GM23338 (cell line): ENCODE results near the gene HELB. TPM values are rescaled to one million over a fixed set of nuclear protein-coding genes. Genes with fewer than 3 reads are reported as not detected.

Experiments used
- ATAC-seq: fragments of 200-7000 bp; cut with Tn5 transposase; 3 replicates; pipeline ENCODE4 v1.9.1; 2020
- DNase-seq: peaks from one replicate; pipeline ENCODE4 v3.0.0-alpha.2; 2015; ENCODE audit warnings: low spot score
- H2AFZ ChIP-seq: fragments of 200-600 bp; sonication (generic); 2 replicates; pipeline ENCODE4 v1.8.0; 2016; ENCODE audit warnings: antibody characterized with exemption, mild to moderate bottlenecking, moderate library complexity
- H3F3A ChIP-seq: fragments of 200-600 bp; sonication (generic); replicated peaks from 2 replicates; pipeline ENCODE4 v1.8.0; 2017; ENCODE audit warnings: antibody characterized with exemption, mixed run types, low read depth
- H3K27ac ChIP-seq: fragments of 200-600 bp; sonication (generic); 2 replicates; pipeline ENCODE4 v1.6.1; 2016; ENCODE audit warnings: low read depth
- H3K27me3 ChIP-seq: fragments of 200-600 bp; sonication (generic); 2 replicates; pipeline ENCODE4 v1.8.0; 2016; ENCODE audit warnings: mild to moderate bottlenecking, mixed run types, moderate library complexity; ENCODE audit not compliant: insufficient read depth
- H3K36me3 ChIP-seq: fragments of 200-600 bp; sonication (generic); 2 replicates; pipeline ENCODE4 v1.8.0; 2016; ENCODE audit warnings: mild to moderate bottlenecking; ENCODE audit not compliant: insufficient read depth
- H3K4me1 ChIP-seq: fragments of 200-600 bp; sonication (generic); 2 replicates; pipeline ENCODE4 v1.8.0; 2016; ENCODE audit warnings: mild to moderate bottlenecking, moderate library complexity; ENCODE audit not compliant: insufficient read depth
- H3K4me2 ChIP-seq: fragments of 200-600 bp; sonication (generic); 2 replicates; pipeline ENCODE4 v1.7.1; 2017; ENCODE audit warnings: mixed run types
- H3K4me3 ChIP-seq: fragments of 200-600 bp; sonication (generic); 2 replicates; pipeline ENCODE4 v1.6.1; 2016; ENCODE audit warnings: mixed run types
- H3K79me2 ChIP-seq: fragments of 200-600 bp; sonication (generic); replicated peaks from 2 replicates; pipeline ENCODE4 v1.8.0; 2017; ENCODE audit warnings: mild to moderate bottlenecking; ENCODE audit not compliant: insufficient read depth
- H3K9me2 ChIP-seq: fragments of 200-600 bp; sonication (generic); 2 replicates; pipeline ENCODE4 v1.8.0; 2017; ENCODE audit not compliant: insufficient read depth
- H4K20me1 ChIP-seq: fragments of 200-600 bp; sonication (generic); replicated peaks from 2 replicates; pipeline ENCODE4 v1.8.0; 2017; ENCODE audit warnings: mild to moderate bottlenecking; ENCODE audit not compliant: insufficient read depth
- H3K27ac Mint-ChIP-seq: 2 replicates; pipeline ENCODE4 v1.8.0; 2020; ENCODE audit warnings: inconsistent platforms, mild to moderate bottlenecking, moderate library complexity, mixed read lengths
- H3K27me3 Mint-ChIP-seq: 3 replicates; pipeline ENCODE4 v1.8.0; 2022; ENCODE audit warnings: low read depth, mild to moderate bottlenecking, moderate library complexity, mixed read lengths, inconsistent platforms; ENCODE audit not compliant: insufficient read depth, poor library complexity
- H3K36me3 Mint-ChIP-seq: 3 replicates; pipeline ENCODE4 v1.8.0; 2021; ENCODE audit warnings: low read depth, mild to moderate bottlenecking, inconsistent platforms, moderate library complexity, mixed read lengths
- H3K4me1 Mint-ChIP-seq: 3 replicates; pipeline ENCODE4 v1.8.0; 2020; ENCODE audit warnings: mild to moderate bottlenecking, inconsistent platforms, mixed read lengths
- H3K4me3 Mint-ChIP-seq: 3 replicates; pipeline ENCODE4 v1.8.0; 2021; ENCODE audit warnings: moderate library complexity, mild to moderate bottlenecking, inconsistent platforms, mixed read lengths
- H3K9me3 Mint-ChIP-seq: 3 replicates; pipeline ENCODE4 v1.8.0; 2020; ENCODE audit warnings: moderate library complexity, mild to moderate bottlenecking, inconsistent platforms, mixed read lengths
- CREB1 ChIP-seq: fragments of 250-450 bp; sonication (Bioruptor Pico); IDR thresholded peaks from 2 replicates; pipeline ENCODE4 v1.5.0; 2020; ENCODE audit warnings: low read depth, mild to moderate bottlenecking, moderate library complexity
- CTCF ChIP-seq, 2 experiments: fragments of 200-600 bp in 1 of 2; sonication (generic) in 1 of 2; conservative IDR thresholded peaks; 2 replicates each; pipeline versions ENCODE4 v1.5.1 to v1.6.1; 2016 to 2017; ENCODE audit warnings: antibody characterized with exemption in 2 of 2, low read depth in 2 of 2, mild to moderate bottlenecking in 2 of 2, moderate library complexity in 1 of 2
- ETS1 ChIP-seq: IDR thresholded peaks from 2 replicates; pipeline ENCODE4 v1.6.1; 2016; ENCODE audit warnings: antibody characterized with exemption
- EZH2 ChIP-seq: fragments of 200-600 bp; sonication (generic); IDR thresholded peaks from one replicate; pipeline ENCODE4 v1.8.0; 2017; ENCODE audit warnings: antibody characterized with exemption, mild to moderate bottlenecking, low read depth; ENCODE audit not compliant: unreplicated experiment
- EZH2phosphoT487 ChIP-seq: fragments of 200-600 bp; sonication (generic); IDR thresholded peaks from one replicate; pipeline ENCODE4 v1.8.1; 2018; ENCODE audit warnings: antibody characterized with exemption; ENCODE audit not compliant: unreplicated experiment
- JUNB ChIP-seq: IDR thresholded peaks from one replicate; pipeline ENCODE4 v1.6.1; 2016; ENCODE audit warnings: antibody characterized with exemption; ENCODE audit not compliant: unreplicated experiment
- NANOG ChIP-seq: IDR thresholded peaks from 2 replicates; pipeline ENCODE4 v1.6.1; 2016; ENCODE audit warnings: antibody characterized with exemption, borderline replicate concordance
- POLR2AphosphoS5 ChIP-seq: IDR thresholded peaks from 2 replicates; pipeline ENCODE4 v1.6.1; 2016; ENCODE audit warnings: antibody characterized with exemption, low read depth
- REST ChIP-seq: IDR thresholded peaks from one replicate; pipeline ENCODE4 v1.6.1; 2018; ENCODE audit warnings: antibody characterized with exemption; ENCODE audit not compliant: unreplicated experiment
- STAT1 ChIP-seq: IDR thresholded peaks from one replicate; pipeline ENCODE4 v1.6.1; 2016; ENCODE audit warnings: antibody characterized with exemption; ENCODE audit not compliant: unreplicated experiment
- ZNF114 ChIP-seq: fragments of 250-450 bp; sonication (Bioruptor Pico); IDR thresholded peaks from 2 replicates; pipeline ENCODE4 v1.5.0; 2020; ENCODE audit warnings: mild to moderate bottlenecking, moderate library complexity
- ZNF331 ChIP-seq: fragments of 250-450 bp; sonication (Bioruptor Pico); IDR thresholded peaks from 2 replicates; pipeline ENCODE4 v1.5.0; 2020; ENCODE audit warnings: low read depth, mild to moderate bottlenecking, moderate library complexity
- ZNF462 ChIP-seq: fragments of 250-450 bp; sonication (Bioruptor Pico); IDR thresholded peaks from 2 replicates; pipeline ENCODE4 v1.5.0; 2020; ENCODE audit warnings: mild to moderate bottlenecking, moderate library complexity
- polyA plus RNA-seq: library from polyadenylated mRNA; unstranded; fragments of >200 nt; fragmentation: Nextera tagmentation; extraction: Ambion mirVana; gene quantifications from 2 replicates; pipeline ENCODE4 v1.2.1, GENCODE V29; 2016
- total RNA-seq: library from RNA; depleted of rRNA; stranded (reverse); fragments of >200 nt; shearing (Covaris generic); gene quantifications from 2 replicates; pipeline ENCODE4 v1.2.3, GENCODE V29; 2014

HELB gene
- total and polyA plus RNA-seq, 2 experiments from 2014 or later = 3.1 to 18.2 TPM

GRCh38 chr12:66270613-66271012, 31.7 kb upstream of the HELB start:
- Histone ChIP-seq H3K4me2 (no peak overlapping the region), H2AFZ (no peak overlapping the region), H3K9me2 (no peaks in the 10 kb centered on the region), H4K20me1 (no peaks in the 10 kb centered on the region), H3K36me3 (no peaks in the 10 kb centered on the region), H3F3A (no peaks in the 10 kb centered on the region), H3K4me1 (no peaks in the 10 kb centered on the region), H3K79me2 (no peaks in the 10 kb centered on the region), H3K4me3 (no peak overlapping the region), H3K27ac (no peak overlapping the region), H3K27me3 (no peaks in the 10 kb centered on the region)
- Mint-ChIP-seq H3K4me3 (no peak overlapping the region), H3K9me3 (no peaks in the 10 kb centered on the region), H3K4me1 (peaks cover 15% of the 10 kb centered on the region), H3K36me3 (no peaks in the 10 kb centered on the region; the same call in 2 of the 3 replicates), H3K27me3 (no peaks in the 10 kb centered on the region), H3K27ac (no peak overlapping the region)
- TF ChIP-seq NANOG (no peak), ETS1 (no peak), JUNB (no peak), CTCF (conservative IDR thresholded peaks at IDR 0.05; ENCODE audit: low read depth in 2 of 2) (no peak), CREB1 (no peak), ZNF114 (no peak), ZNF331 (no peak), POLR2AphosphoS5 (no peak), STAT1 (no peak), EZH2phosphoT487 (no peak), EZH2 (no peak), ZNF462 (CRISPR knock-in tag) (no peak), REST (no peak)
- DNase-seq (no peak), ATAC-seq (no peak)
